HG03457 (cell line): ENCODE results near the gene S100G.
"Not testable (repeated sequence)": the region's sequence is repeated elsewhere in the genome, so short reads cannot be mapped to it uniquely, and the experiment has no call there.

Source experiments
- ATAC-seq: cut with Tn5 transposase; IDR thresholded peaks from one replicate; pipeline ENCODE4 v1.9.1; 2021; ENCODE audit warnings: moderate number of reproducible peaks; ENCODE audit not compliant: unreplicated experiment

The S100G gene, protein sequence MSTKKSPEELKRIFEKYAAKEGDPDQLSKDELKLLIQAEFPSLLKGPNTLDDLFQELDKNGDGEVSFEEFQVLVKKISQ

DNA sequence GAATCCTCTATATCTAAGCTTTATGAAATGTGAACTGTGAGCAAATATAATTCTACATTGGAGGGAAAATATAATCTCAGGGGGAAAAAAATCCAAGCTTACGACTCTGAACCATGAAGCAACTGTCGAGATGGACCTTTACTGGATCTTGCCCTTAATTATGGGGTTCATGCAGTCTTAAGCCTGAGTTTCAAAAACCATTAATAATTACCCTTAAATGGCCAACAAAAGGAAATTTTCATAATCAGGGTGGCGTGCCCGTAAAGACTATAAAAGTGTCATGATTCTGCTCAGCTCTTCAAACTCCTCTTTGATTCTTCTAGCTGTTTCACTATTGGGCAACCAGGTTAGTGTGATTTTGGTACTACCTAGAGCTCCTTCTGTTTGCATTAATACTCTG lies at the start of gene S100G:
Gene S100G (plus strand): TSS at position 301 of the 400 bp plus-strand sequence. CDS start 849 bp downstream, outside the sequence.
- no peak for ATAC-seq

DNA sequence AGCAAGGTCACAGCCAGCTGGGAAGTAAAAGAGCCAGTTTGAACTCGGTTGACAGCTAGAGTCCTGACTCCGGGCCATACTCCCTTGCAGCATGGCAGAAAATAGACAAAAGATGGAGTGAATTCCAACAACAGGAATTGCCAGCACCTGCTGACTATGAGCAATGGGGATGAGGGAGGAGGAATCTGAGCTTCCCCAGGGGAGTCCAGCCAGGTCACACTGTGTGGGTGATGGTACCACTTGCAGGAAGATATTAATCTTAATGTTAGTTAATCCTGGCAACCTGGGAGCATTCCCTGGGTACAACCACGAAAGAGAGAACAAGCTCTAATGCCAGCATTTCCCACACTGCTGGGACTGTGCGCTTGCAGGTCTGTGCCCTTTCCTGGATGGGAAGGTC lies 48.1 kb upstream of the S100G start:
- no peak for ATAC-seq

DNA sequence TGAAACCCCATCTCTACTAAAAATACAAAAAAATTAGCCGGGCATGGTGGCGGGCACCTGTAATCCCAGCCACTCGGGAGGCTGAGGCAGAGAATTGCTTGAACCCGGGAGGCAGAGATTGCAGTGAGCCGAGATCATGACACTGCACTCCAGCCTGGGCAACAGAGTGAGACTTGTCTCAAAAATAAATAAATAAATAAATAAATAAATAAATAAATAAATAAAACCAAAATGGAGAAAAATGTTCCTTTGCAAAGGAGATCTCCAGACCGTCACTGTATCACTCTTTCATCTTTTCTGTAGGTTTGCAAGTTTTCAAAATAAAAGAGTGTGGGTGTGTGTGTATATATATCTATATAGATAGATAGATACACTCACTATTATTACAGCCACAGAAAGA lies 46.7 kb upstream of the S100G start:
- ATAC-seq: not testable (repeated sequence)

DNA sequence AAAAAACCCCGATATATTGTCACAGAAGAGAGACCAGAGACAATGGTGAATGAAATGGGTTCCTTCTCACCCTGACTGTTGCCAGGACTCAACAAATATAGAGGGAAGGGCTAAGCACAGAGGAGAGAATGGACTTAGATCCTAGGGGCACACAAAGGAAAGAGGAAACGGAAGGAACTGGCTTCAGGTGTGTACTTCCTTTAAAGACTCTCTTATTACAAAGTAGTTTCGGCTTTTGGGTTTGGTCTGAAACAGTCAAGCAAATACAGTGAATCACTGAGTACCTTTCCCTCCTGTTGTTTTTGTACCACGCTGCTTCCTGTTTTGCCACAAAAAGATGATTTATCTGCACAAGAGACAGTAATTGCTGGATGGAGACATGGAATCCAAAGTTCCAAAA lies 46.1 kb upstream of the S100G start:
- ATAC-seq: no peak

DNA sequence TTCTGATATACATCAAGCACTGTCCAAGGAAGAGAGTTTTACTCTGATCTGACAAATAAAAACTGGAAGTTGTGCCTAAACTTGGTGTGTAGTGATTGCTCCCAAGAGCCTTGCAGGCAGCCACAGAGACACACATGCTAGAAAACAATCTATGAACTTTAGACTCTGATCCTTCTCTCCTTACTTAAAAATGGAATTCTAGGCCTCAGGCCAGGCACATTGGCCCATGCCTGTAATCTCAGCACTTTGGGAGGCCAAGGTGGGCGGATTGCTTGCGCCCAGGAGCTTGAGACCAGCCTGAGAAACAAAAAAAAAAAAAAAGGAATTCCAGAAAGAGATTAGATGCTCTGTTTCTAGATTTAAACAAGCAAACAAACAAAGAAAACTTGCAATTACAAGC lies 45.6 kb upstream of the S100G start:
- ATAC-seq: no peak

DNA sequence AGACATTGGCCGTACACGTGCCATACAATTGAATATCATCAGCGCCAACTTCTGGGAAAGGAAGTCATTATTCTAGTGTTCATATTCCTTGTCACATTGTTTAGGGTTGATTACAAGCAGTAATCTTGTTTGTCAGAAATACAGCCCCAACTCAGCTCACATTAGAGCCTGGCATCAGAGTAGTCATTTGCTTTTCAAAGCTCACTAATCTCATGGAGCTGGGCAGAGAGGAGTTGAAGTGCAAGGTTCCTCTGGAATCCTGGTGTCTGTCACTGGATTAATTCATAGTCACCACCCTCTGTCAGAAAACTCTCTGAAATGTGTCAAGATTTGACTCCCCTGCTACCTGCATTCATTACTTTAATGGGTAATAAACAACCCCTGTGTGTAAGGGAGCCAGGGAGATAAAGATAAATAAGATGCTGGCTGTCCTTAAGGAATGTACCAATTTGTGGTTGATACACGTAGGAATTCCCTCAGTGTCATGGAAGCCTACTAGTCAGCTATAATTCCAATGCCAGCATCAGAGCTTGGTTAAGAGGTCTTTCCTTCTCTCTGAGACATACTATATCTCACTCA lies 43.7 kb upstream of the S100G start:
- no peak for ATAC-seq

DNA sequence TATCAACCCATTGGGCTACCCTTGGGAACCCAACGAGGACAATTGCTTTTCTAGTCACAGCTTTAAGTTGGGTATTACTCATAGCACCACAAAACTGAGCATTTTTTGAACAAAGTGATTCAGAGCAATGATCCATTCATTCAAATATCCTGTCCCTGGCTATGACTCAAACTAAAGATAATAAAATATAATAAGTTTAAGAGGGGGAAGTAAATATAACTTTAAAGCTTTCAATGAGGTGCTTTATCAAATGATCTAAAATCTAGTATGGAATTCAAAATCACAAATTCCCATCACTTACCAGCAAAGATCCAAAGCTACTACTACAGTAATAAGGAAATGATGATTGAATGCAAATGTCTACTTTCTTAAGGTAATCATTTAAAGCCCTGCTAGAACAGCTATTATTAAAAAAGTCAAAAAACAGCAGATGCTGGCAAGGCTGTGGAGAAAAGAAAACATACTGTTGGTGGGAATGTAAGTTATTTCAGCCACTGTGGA lies 39.8 kb upstream of the S100G start:
- no peak for ATAC-seq

DNA sequence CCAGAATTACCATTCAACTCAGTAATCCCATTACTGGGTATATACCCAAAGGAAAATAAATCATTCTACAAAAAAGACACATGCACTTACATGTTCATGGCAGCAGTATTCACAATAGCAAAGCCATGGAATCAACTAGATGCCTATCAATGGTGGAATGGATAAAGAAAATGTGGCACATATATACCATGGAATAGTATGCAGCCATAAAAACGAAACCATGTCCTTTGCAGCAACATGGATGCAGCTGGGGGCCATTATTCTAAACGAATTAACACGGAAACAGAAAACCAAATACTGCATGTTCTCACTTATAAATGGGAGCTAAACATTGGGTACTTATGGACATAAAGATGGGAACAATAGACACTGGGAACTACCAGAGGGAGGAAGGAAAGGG lies 39.3 kb upstream of the S100G start:
- not testable (repeated sequence) for ATAC-seq

DNA sequence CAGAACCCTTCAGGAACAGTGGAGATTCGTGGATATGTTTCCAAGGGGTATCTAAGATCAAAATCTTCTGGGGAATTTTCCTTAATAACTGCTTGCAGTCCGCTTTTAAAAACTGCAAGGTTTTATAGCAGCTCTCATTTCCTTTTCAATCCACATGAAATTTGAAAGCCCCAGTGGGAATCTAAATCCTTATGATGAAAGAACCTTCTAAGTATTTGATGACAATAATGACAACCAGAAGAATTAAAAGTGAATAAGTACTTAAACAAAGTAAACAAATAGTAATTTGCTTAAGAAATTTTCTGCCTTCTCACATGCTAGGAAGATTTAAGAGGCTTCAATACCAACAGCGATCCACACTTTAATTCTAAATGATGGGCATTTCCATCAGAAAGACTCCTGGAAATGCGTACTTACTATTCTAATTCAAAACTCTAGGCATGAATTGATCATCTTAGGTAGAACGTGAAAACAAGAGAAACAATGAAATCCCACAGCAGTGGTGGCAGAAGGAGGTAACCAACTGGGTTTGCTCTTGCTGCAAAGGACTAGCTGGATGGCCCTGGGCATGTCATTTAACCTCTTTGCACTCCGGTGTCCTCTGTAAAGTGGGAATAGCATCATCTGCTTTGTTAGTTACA lies 37.6 kb upstream of the S100G start:
- no peak for ATAC-seq

DNA sequence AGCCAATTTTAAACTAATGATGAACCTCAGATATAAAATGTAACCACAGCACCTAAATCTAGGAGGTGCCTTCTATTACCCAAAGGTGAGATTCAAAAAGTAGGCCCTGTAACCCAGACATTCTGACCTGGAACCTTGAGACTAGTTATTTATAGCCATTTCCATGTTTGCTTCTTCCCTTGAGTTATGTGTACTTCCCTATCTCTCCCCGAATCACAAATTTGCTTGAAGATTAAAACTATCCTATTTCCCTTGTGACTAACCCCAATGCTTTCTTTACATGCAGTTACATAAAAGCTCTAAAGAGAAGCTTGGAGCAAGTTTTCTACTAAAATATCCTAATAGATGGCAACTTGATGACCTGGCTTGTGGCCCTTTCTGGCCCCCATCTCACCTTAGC lies 32.6 kb upstream of the S100G start:
- ATAC-seq: no peak

DNA sequence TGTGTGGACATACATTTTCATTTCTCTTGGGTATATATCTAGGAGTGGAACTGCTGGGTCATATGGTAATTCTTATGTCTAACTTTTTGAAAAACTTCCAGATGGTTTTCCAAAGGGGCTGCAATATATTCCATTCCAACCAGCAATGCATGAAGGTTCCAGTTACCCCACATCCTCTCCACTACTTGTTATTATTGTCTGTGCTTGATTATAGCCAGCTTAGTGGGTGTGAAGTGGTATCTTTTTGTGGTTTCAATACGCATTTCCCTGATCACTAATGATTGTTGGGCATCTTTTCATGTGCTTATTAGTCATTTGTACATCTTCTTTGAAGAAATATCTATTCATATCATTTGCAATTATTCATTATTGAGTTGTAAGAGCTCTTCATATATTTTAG lies 31.5 kb upstream of the S100G start:
- no peak for ATAC-seq

DNA sequence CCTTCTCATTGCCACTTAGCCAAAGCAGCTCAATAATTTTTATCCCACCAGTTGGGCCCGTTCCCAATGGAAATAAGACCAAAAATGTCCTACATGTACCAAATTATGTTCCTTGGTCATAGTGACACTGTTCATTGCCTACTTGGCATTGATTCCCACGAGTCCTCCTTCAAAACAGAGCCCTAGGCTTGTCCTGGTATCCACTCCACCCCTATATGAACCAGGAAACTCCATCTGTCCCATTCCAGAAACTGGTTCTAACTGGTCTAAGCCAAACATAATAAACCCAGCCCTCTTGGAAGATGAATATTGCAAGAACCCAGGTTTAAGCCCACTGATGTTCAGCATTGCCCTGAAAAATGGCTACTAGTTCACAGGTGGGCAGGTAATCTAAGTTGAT lies 30.9 kb upstream of the S100G start:
- no peak for ATAC-seq

DNA sequence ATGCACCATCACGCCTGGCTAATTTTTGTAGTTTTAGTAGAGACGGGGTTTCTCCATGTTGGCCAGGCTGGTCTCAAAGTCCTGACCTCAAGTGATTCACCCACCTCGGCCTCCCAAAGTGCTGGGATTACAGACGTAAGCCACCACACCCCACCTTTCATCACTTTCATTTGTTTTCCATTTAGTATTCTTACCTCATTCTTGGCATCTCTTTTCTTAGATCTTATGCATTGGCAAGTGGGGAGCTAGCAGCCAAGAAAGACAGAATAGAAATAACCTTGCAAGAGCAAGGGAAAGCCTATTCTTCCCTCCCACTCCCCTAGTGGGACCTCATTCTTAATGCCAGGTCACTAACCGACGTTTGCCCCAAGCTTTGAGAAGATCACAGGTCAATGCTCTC lies 21.4 kb upstream of the S100G start:
- not testable (repeated sequence) for ATAC-seq

DNA sequence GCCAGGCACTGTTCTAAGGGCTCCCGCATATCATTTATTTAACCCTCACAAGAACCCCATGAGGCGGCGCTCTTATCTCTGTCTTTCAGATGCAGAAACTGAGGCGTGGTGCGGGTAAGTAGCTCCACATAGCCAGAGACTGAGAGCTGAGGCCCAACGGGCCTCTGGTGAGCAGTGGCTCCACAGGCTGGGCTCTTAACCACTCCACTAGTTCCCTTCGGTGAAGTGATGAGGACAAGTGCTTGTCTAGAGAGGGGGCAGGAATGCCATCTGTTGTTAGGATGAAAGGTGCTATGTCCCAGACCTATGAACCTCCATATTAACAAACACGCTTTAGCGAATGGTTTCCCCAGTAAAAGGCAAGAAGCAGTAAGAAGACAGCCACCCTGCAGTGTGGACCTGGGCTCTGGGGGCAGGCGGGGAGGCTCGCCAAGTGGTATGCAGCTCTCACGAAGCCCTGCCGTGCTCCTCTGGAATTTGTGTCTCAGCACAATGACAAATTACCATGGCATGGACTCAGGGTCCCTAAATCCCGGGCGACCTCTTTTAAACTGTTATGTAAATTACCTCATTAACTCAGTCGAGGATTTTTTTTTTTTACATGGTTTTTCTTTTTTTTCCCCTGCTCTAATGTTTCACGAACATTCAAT lies 20.9 kb upstream of the S100G start:
- no peak for ATAC-seq

DNA sequence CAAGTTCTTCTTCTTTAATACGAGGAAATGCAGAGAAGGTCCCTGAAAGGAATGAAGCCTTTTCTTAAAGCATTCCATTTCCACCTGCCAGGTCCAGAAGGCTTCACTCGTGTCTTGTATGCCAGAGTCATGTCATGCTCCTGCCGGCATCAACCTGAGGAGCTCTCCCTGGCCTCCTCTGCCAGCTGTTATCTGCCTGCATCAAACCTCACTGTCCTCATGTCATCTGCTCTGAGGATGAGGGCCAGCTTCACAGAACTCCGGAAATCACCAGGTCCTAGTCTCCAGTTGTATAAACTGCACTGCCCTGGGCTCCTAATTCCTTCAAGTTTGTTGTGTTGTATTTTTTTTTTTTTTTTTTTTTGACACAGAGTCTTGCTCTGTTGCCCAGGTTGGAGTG lies 20.0 kb upstream of the S100G start:
- ATAC-seq: no peak

DNA sequence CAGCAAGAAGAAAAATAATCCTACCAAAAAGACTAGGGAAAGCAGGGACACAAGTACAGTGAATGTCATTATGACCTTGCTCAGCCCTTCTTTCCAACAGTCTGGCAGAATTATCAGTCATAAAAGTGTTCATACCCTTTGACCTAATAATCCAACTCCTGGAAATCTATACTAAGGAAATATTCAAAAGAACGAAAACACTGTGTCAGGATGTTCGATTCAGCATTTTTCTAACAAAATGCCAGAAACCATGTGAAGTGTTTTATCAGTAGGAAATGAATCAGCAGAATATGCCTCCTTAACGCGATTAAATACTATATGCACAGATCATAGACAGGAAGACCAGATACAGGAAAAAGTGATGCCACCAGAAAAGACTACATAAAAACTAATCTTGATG lies 16.2 kb upstream of the S100G start:
- ATAC-seq: no peak

DNA sequence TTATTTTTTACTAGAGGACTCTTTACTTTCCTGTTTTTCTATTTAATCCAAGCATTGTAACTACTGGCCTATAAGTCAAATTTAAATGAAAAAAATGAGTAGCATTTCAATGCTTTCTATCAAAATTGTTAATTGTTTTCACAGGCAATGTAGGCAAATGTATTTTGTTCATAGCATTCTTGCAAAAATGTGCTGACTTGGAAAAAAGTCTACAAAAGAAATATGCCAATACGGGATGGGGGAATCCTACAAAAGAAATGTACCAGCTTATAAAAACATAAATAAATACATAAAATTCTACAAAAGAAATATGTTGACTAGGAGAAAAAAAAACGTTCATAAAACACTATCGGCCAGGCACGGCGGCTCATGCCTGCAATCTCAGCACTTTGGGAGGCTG lies 14.9 kb upstream of the S100G start:
- ATAC-seq: no peak

DNA sequence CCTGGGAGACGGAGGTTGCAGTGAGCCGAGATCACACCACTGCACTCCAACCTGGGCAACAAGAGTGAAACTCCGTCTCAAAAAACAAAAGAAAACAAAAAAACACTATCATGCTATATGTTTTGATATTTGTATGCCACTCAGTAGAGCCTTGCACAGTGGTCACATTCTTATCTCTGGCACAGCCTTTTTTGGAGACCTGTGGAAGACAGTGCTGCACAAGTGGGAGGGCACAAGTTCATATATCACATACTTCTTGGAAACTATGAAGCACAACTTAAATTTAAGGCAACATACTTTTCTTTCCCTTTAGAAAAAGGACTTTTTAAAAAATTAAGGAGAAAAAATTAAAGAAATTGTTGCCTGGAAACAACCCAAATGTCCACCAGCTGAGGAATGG lies 14.4 kb upstream of the S100G start:
- ATAC-seq: no peak

DNA sequence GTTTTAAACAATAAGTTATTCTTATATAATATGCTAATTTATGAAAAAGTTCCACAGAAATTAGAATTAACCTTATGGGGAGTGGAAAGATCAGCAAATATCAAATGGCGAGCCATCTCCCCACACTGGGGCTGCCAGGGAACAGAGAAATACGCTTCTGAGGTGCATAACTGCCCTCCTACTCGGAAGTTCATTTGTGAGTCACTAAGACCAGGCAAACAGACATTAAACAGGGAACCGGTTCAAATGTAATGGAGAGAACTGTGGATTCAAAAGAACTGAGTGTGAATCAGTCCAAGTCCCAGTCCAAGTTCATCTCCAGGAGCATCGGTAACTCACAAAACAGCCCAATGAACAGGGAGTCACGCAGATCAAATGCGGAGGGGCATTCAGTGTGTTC lies 11.4 kb upstream of the S100G start:
- no peak for ATAC-seq

DNA sequence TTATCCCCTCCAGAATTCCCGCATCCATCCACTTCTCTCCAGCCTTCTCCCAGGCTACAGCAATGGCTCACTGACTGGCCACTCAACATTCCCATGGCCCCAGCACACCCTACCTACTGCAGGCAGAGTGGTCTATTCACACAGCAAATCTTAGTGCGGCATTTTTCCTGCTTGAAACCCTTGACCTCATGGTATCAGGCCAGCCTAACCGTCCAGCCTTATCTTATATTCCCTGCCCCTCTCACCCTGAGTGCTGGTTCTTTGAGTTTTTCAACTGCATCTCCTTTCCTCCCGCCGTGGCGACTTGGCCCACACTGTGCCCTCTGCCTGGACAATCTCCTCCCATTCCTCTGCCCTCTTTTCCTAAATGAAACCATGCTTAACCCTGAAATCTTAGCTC lies 10.0 kb upstream of the S100G start:
- ATAC-seq: no peak

DNA sequence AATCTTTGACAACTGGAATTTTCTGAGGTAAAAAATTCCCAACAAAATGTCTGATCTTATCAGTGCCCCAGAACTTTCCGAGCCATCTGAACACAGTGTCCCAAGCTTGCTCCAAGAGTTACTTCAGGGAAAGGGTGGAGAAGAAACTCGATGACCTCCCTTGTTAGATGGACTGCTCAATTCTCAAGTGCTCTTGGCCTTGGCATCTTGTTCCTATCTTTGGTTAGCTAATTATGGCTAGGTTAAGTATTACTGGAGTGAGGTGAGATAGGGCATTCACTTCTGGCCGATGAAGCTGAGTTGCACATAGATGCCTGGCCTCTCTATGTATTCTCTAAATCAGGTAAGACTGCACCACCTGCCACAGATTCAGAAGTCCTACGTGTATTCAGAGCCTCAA lies 9.1 kb upstream of the S100G start:
- ATAC-seq: no peak

DNA sequence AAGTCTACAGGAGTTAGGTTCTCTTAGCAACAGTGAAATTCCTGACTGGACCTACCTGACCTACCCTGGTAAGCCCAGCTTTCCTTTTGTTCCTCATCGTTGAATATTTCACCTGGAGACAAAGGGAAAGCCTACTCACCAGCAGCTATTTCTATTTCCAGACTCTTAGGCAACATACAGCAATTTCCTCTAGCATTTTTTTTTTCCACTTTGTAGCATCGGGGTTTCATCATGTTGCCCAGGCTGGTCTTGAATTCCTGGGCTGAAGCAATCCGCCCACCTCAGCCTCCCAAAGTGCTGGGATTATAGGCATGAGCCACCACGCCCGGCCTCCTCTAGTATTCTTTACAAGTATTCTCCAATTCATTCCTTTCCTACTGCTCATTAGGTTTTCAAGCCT lies 6.8 kb upstream of the S100G start:
- ATAC-seq: no peak
